Islet precursor cell (in vitro differentiated cells): ENCODE data around the gene TBC1D19.

Source experiments
- DNase-seq: peaks from one replicate; pipeline ENCODE4 v3.0.0-alpha.2; 2018

Gene TBC1D19

GRCh38 chr4:26785810-26786209 lies 201.9 kb downstream of the TBC1D19 start:
- no peak for DNase-seq

DNA sequence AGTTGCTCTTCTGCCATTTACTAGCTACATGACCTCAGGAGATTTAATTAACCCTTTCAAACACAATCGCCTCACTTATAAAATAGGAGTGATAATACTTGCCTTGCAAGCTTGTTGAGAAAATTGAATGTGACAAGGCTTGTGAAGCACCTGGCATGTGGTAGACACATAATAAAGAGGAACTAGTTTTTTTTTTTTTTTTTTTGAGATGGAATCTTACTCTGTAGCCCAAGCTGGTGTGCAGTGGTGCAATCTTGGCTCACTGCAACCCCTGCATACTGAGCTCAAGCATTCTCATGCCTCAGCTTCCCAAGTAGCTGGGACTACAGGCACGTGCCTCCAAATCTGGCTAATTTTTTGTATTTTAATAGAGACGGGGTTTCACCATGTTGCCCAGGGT lies 203.0 kb downstream of the TBC1D19 start:
- DNase-seq = no peak

DNA sequence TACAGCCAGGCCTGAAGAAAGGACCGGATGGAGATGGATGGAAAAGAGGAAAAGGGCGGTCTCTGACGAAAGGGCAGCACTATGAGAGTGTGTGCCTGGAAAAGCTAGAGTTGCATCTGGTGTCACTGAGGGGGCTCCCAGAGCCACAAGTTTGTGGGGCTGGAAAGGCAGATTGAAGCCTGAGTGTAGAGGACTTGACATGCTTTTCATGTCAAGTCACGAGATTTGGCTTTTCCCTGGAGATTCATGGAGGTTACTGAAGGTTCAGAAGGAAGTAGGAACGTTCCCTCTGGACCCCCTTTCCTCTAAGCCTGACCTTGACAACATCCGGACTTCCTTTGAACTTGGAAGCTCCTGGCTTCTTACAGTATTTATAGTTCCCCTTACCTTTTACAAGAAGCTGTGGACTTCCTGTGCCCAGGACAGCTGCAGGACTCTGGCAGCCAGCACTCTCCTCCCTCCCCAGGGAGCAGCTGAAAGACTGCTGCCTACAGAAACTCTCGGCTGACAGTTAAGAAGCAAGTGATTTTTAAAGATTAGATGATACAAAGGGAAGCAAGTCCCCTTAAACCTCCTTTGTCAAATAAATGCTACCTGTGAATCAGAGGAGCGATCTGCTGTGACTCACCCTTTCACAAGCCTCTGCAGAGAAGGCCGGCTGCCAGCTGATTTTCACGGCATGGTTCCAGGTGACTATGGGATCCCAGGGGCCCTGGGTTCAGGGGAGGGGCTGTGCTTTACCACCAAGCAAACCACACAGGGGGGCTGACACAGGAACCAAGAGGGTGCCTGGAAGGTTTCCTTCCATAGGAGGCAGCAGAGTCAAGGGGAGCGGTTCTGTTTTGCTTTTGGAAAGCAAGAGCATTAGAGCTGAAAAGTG lies 203.8 kb downstream of the TBC1D19 start:
- DNase-seq = peak; percentile 84

- DNase-seq = no peak
Observed at GRCh38 chr4:26788341-26788733, 204.5 kb downstream of the TBC1D19 start.

DNA sequence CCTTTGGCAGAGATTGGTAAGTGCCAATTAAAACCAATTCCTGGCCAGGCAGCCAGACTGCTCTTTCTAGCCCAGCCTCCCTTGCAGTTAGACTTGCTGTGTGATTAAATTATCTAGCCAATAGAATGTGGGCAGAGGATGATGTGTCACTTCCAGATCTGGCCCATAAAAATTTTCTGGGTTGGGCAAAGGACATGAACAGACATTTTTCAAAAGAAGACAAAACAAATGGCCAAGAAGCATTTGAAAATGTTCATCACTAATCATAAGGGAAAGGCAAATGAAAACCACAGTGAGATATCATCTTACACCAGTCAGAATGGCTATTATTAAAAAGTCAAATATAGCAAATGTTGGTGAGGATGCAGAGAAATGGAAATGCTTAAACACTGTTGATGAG lies 205.3 kb downstream of the TBC1D19 start:
- no peak for DNase-seq

- DNase-seq = no peak
Observed at GRCh38 chr4:26791346-26791745, 207.5 kb downstream of the TBC1D19 start.

DNA sequence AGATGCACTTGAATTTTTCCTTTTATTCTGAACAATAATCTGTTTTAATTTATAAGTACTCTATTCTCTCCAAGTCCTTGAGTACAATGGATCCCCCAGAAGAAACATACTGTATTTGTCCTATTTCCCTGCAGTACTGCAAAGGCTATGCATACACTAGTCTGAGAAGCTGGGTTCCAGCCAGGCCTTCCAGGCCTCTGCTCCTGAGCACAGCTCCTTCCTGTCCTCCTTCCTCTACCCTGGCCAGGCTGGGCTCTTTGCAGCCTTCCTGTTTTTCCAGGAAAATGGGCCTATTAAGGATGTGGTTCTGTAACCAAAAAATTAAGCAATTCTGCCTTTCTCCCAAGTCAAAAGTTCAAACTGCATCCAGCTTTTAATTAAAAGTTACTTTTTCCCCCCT lies 208.8 kb downstream of the TBC1D19 start:
- DNase-seq = no peak

DNA sequence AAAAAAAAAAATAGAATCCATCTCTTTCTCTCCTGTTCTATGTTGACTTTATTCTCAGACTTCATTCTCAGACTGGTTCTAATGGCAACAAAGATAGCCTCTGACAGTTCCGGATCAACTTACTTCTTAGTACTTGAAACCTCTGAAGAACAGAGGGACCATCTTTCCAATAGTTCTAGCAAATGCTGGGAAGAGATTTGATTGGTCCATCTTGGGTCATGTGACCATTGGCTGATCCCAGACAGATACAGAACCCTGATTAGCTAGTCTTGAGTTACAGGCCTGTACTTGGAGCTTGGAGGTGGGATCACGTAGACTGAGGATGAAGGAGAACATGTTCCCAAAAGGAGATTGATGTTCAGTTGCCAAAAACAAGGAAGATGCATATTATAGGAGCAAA lies 209.9 kb downstream of the TBC1D19 start:
- no peak for DNase-seq

DNA sequence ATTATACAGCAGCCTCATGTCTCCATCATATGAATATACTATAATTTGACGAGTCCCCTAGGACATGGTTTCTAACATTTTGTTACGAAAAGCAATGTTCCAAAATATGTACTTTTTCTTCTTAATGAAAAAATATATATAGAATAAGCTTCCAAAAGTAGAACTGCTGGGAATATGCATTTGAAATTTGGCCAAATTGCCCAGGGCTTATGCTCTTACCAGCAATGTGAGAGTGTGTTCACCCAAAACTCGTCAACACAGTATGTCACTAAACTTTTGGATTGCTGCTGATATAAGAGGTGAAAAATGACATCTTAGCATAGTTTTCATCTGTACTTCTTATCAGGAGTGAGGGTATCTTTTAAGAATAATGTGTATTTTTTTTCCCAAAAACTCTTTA lies 212.2 kb downstream of the TBC1D19 start:
- DNase-seq = no peak

DNA sequence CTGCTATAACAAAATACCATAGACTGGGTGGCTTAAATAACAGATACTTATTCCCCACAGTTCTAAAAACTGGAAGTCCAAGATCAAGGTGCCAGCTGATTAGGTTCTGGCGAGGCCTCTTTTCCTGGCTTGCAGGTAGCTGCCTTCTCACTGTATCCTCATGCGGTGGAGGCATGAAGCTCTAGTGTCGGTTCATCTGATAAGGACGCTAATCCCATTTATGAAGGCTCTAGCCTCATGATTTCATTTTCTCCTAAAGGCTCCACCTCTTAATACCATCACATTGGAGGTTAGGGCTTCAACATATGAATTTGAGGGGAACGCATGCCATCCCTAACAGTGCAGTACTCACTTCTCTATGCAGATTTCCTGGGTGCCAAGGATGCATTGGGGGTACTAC lies 218.9 kb downstream of the TBC1D19 start:
- no peak for DNase-seq

- peak; percentile 86 for DNase-seq
Observed at GRCh38 chr4:26803211-26803861, 219.5 kb downstream of the TBC1D19 start.

- DNase-seq = no peak
Observed at GRCh38 chr4:26804451-26804850, 220.6 kb downstream of the TBC1D19 start.

GRCh38 chr4:26804925-26805324 lies 221.0 kb downstream of the TBC1D19 start:
- DNase-seq = no peak
